NB4 (cell line): ENCODE results near the gene SLC7A9.

Experiments used
- DNase-seq: peaks from one replicate; pipeline ENCODE4 v3.0.0; 2010; ENCODE audit warnings: low read depth
- H3K4me3 ChIP-seq: one replicate; pipeline ENCODE4 v1.5.1; 2011; ENCODE audit warnings: mild to moderate bottlenecking, low read depth, low read length, moderate library complexity
- CTCF ChIP-seq: IDR thresholded peaks from one replicate; pipeline ENCODE4 v1.5.1; 2012; ENCODE audit warnings: low read depth, low read length
- MAX ChIP-seq: IDR thresholded peaks from 2 replicates; pipeline ENCODE4 v1.6.1; 2011; ENCODE audit warnings: low read depth, low read length
- MYC ChIP-seq: IDR thresholded peaks from 2 replicates; pipeline ENCODE4 v1.6.1; 2011; ENCODE audit warnings: low read depth, low read length
- POLR2A ChIP-seq: IDR thresholded peaks from 2 replicates; pipeline ENCODE4 v1.6.1; 2011; ENCODE audit warnings: mild to moderate bottlenecking; ENCODE audit not compliant: insufficient read length; ENCODE audit errors: extremely low read depth

SLC7A9 gene

GRCh38 chr19:32864318-32865007 lies 5.1 kb downstream of the SLC7A9 start:
- DNase-seq, result no peak
- no peak for TF ChIP-seq CTCF
- TF ChIP-seq MYC, result no peak
- TF ChIP-seq POLR2A, result no peak
- no peak for TF ChIP-seq MAX
- H3K4me3 ChIP-seq, result no peak overlapping the region

- H3K4me3 ChIP-seq, result no peak overlapping the region
Observed at GRCh38 chr19:32863841-32864240, 5.7 kb downstream of the SLC7A9 start.

GRCh38 chr19:32863301-32863700 lies 6.3 kb downstream of the SLC7A9 start:
- DNase-seq, result no peak
- TF ChIP-seq MAX (no peak), MYC (no peak), CTCF (no peak), POLR2A (no peak)
- H3K4me3 ChIP-seq, result no peak overlapping the region

More at GRCh38 chr19:32863841-32864240, 5.7 kb downstream of the SLC7A9 start:
- no peak for DNase-seq
- no peak for TF ChIP-seq MAX

GRCh38 chr19:32862741-32863140 lies 6.8 kb downstream of the SLC7A9 start:
- TF ChIP-seq POLR2A, result no peak
- TF ChIP-seq CTCF, result no peak
- no peak for TF ChIP-seq MAX
- TF ChIP-seq MYC, result no peak
- DNase-seq, result no peak
- no peak overlapping the region for H3K4me3 ChIP-seq

- H3K4me3 ChIP-seq, result no peak overlapping the region
- DNase-seq, result no peak
- TF ChIP-seq MYC (no peak), CTCF (no peak), POLR2A (no peak), MAX (no peak)
Observed at GRCh38 chr19:32862173-32862572, 7.4 kb downstream of the SLC7A9 start.

- TF ChIP-seq CTCF (no peak), MAX (no peak)
- no peak overlapping the region for H3K4me3 ChIP-seq
Observed at GRCh38 chr19:32861596-32861995, 8.0 kb downstream of the SLC7A9 start.

More at GRCh38 chr19:32861596-32861995, 8.0 kb downstream of the SLC7A9 start:
- DNase-seq, result no peak
